Tibial nerve (tissue), 3 donors: ENCODE data around the gene DGCR2.

Experiments
- CTCF ChIP-seq, 5 experiments: fragments of 200-600 bp in 3 of 5; fragments of 450-650 bp in 2 of 5; sonication (generic) in 3 of 5; IDR thresholded peaks; one replicate each; pipeline ENCODE4 v1.5.1; 2016 to 2019; ENCODE audit warnings: antibody characterized with exemption in 5 of 5, mild to moderate bottlenecking in 3 of 5, moderate library complexity in 2 of 5
- POLR2A ChIP-seq, 2 donors: fragments of 450-650 bp; IDR thresholded peaks; one replicate each; pipeline ENCODE4 v1.6.1; 2017; ENCODE audit warnings: antibody characterized with exemption in 2 of 2, mild to moderate bottlenecking in 2 of 2, moderate library complexity in 2 of 2

GRCh38 chr22:19065298-19065859 lies 56.8 kb downstream of the DGCR2 start:
- no peak for TF ChIP-seq CTCF (IDR thresholded peaks at IDR 0.05)
- TF ChIP-seq POLR2A (IDR thresholded peaks at IDR 0.05): no peak
